Adrenal gland (tissue), 12 donors: Measurements from ENCODE around the gene SGK2. TPM values are rescaled to one million over a fixed set of nuclear protein-coding genes. Genes with fewer than 3 reads are reported as not detected.

Experiments used
- DNase-seq, 7 donors: peaks; one replicate each; pipeline ENCODE4 v3.0.0-alpha.2; 2019 to 2020
- H3K27ac ChIP-seq, 5 donors: fragments of 200-600 bp; sonication (generic) in 4 of 5; 1 replicate in 3 of 5; 2 replicates in 2 of 5; pipeline versions ENCODE4 v1.5.1 to v1.8.0; 2016 to 2020; ENCODE audit warnings: mild to moderate bottlenecking in 1 of 5
- H3K27me3 ChIP-seq: fragments of 200-600 bp; 2 replicates; pipeline ENCODE4 v1.8.0; 2021
- H3K36me3 ChIP-seq, 2 donors: fragments of 200-600 bp; replicated peaks in 1 of 2; 1 replicate in 1 of 2; 2 replicates in 1 of 2; pipeline versions ENCODE4 v1.5.1 to v1.8.0; 2018 to 2022
- H3K4me1 ChIP-seq, 2 donors: fragments of 200-600 bp; replicated peaks in 1 of 2; 1 replicate in 1 of 2; 2 replicates in 1 of 2; pipeline versions ENCODE4 v1.5.1 to v1.8.0; 2018 to 2021
- H3K4me3 ChIP-seq, 4 donors: fragments of 200-600 bp; sonication (generic) in 3 of 4; one replicate each; pipeline ENCODE4 v1.5.1; 2016 to 2018
- H3K9me3 ChIP-seq, 3 donors: fragments of 200-600 bp; sonication (generic) in 1 of 3; replicated peaks in 1 of 3; 1 replicate in 2 of 3; 2 replicates in 1 of 3; pipeline versions ENCODE4 v1.5.1 to v1.8.0; 2016 to 2021
- CTCF ChIP-seq, 6 experiments: fragments of 450-650 bp in 4 of 6; fragments of 200-600 bp in 2 of 6; sonication (generic) in 1 of 6; IDR thresholded peaks; 1 replicate in 5 of 6; 2 replicates in 1 of 6; pipeline versions ENCODE4 v1.5.1 to v1.8.0; 2016 to 2021; ENCODE audit warnings: antibody characterized with exemption in 6 of 6, mild to moderate bottlenecking in 2 of 6, moderate library complexity in 1 of 6
- POLR2A ChIP-seq, 2 donors: fragments of 450-650 bp; IDR thresholded peaks; one replicate each; pipeline ENCODE4 v1.6.1; 2017; ENCODE audit warnings: antibody characterized with exemption in 2 of 2, mild to moderate bottlenecking in 2 of 2, moderate library complexity in 1 of 2
- whole genome bisulfite sequencing, 4 donors: extraction: QIAGEN DNeasy Blood & Tissue Kit in 2 of 4; methylation state at CpG; one replicate each; pipeline versions ENCODE4 v1.1.5 to v1.1.7; 2013 to 2017; 5-methylcytosine and 5-hydroxymethylcytosine counted together
- intact Hi-C, 2 donors: fragments of 100-400 bp; cut with DNase I; formaldehyde crosslinking; loops; one replicate each; pipeline versions ENCODE4 v1.14.1 to v1.15.0; 2022 to 2023
- polyA plus RNA-seq, 3 donors: library from polyadenylated mRNA; stranded (reverse); fragments of 200-250 nt in 2 of 3; fragments of 350-450 nt in 1 of 3; fragmentation: Illumina TruSeq in 1 of 3; extraction: RNeasy Lipid Tissue Mini Kit (QIAGEN cat#74804) in 1 of 3; gene quantifications; one replicate each; pipeline ENCODE4 v1.2.3, GENCODE V29; 2013 to 2014
- total RNA-seq, 9 donors: library from RNA; depleted of rRNA in 4 of 9; stranded (reverse); fragments of >200 nt in 4 of 9; fragments of 120-200 nt in 1 of 9; fragmentation: NEBNext Ultra II Directional in 1 of 9; extraction: Animal tissue kit (Norgen Biotek cat#: 25700) in 1 of 9; gene quantifications; one replicate each; pipeline versions ENCODE4 v1.1.0 to v1.2.4, GENCODE V29; 2013 to 2023
- donor health status: healthy with polysubstance abuse.
- donor health status: Bipolar disorder and iron deficiency.
- donor health status: DM: yes; HTN: yes; CAD: no.
- donor health status: DM: no; HTN: no; CAD: no.
- donor health status: DM: no; HTN: no; CAD: no.
- donor health status: DM: yes; HTN: yes; CAD: no.

SGK2 gene
- total and polyA plus RNA-seq, 12 donors: 0.38 to 4.9 (median 1.3) TPM; not detected in 2

- 74 to 85% (median 79%) methylated on average over 6 to 10 of the region's 10 CpGs for WGBS, 4 donors
- intact Hi-C loops: no loop called here
- no peak for TF ChIP-seq CTCF (IDR thresholded peaks at IDR 0.05)
- TF ChIP-seq POLR2A (IDR thresholded peaks at IDR 0.05): no peak
- Histone ChIP-seq H3K36me3 (no peaks in the 10 kb centered on the region), H3K9me3 (no peaks in the 10 kb centered on the region), H3K27me3 (no peaks in the 10 kb centered on the region), H3K27ac (no peak overlapping the region), H3K4me1 (no peaks in the 10 kb centered on the region), H3K4me3 (no peak overlapping the region)
- no peak for DNase-seq
Observed at GRCh38 chr20:43576108-43576507, 17.3 kb downstream of the SGK2 start.

GRCh38 chr20:43579861-43580793 lies 21.3 kb downstream of the SGK2 start:
- Histone ChIP-seq H3K4me1 (no peaks in the 10 kb centered on the region), H3K4me3 (no peak overlapping the region), H3K9me3 (no peaks in the 10 kb centered on the region), H3K27ac (no peak overlapping the region), H3K27me3 (no peaks in the 10 kb centered on the region), H3K36me3 (no peaks in the 10 kb centered on the region)
- no peak for TF ChIP-seq CTCF (IDR thresholded peaks at IDR 0.05)
- no peak for TF ChIP-seq POLR2A (IDR thresholded peaks at IDR 0.05)
- intact Hi-C loops: no loop called here
- no peak for DNase-seq
- WGBS, 4 donors: 65 to 69% (median 67%) methylated on average over 7 of the region's 7 CpGs

GRCh38 chr20:43583133-43583864 lies 24.5 kb downstream of the SGK2 start:
- intact Hi-C loops: no loop called here
- Histone ChIP-seq H3K27ac (peak overlapping the region in 2 of 5 donors; percentile 44 to 72), H3K9me3 (no peaks in the 10 kb centered on the region), H3K4me1 (no peaks in the 10 kb centered on the region), H3K27me3 (no peaks in the 10 kb centered on the region), H3K4me3 (no peak overlapping the region), H3K36me3 (no peaks in the 10 kb centered on the region)
- no peak for DNase-seq
- TF ChIP-seq POLR2A (IDR thresholded peaks at IDR 0.05): no peak
- TF ChIP-seq CTCF (IDR thresholded peaks at IDR 0.05): no peak
- WGBS, 4 donors: 76 to 83% (median 80%) methylated on average over 7 of the region's 7 CpGs

- Histone ChIP-seq H3K27ac (peak overlapping the region in 2 of 5 donors; percentile 44 to 72), H3K27me3 (no peaks in the 10 kb centered on the region), H3K9me3 (no peaks in the 10 kb centered on the region), H3K36me3 (no peaks in the 10 kb centered on the region), H3K4me1 (no peaks in the 10 kb centered on the region), H3K4me3 (no peak overlapping the region)
- TF ChIP-seq POLR2A (IDR thresholded peaks at IDR 0.05) (no peak), CTCF (IDR thresholded peaks at IDR 0.05) (no peak)
- 24 to 33% (median 27%) methylated on average over 2 of the region's 2 CpGs for WGBS, 4 donors
- intact Hi-C loops: no loop called here
- DNase-seq: peak; percentile 70 to 91 (median 89)
Observed at GRCh38 chr20:43583982-43584432, 25.2 kb downstream of the SGK2 start.
